Inflammatory macrophage treated with lipopolysaccharide for 1 hour (primary cell): ENCODE measurements around the gene IL1RAPL1.

Experiments used
- DNase-seq, 2 donors: peaks; one replicate each; pipeline ENCODE4 v3.0.0-alpha.2; 2020 to 2022

The IL1RAPL1 gene

DNA sequence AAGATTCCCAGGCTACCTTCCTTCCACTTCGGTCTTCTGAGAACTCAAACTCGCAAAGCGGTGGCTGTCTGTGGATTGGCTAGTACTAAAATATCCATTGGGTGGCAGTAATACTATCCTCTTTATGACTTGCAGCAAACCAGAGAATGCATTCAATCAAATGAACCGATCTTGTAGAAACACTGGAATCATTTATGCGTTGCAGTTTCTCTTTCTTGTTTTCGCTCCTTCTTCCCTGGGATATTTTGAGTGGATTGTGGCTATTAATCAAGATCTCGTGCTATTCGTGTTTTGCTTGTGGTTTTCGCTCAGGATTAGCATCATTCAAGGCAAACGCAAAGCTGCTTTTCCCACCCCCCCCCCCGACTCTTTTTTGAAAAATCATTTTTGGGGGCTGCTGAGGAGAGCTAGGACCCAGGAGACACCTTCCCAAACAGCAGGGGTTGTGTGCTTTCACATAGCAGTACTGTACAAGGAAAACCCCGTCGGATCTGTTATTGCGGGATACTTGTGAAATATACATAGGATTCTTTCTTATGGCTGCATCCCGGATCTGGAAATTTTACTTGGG lies at the start of gene IL1RAPL1:
TSS of gene IL1RAPL1 (plus strand) at position 466 of the 571 bp plus-strand sequence.
- no peak for DNase-seq

DNA sequence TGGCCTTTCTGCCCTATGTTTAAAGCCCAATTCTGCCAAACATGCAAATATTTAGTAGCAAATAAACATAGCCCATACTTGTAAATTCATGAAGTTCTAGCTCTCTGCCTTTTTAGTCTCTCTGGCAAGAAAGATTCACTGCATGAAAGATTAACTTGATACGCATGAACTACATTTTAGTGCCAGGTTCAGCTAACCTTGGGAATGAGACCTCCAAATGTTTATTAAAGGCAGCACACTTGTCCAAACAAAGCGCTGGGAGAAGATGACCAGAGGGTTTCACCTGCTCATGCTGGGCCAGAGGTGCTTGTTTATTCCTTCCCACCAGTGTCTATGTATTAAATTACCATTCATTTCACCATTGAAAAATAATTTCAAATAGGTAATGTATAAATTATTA lies 44.5 kb upstream of the IL1RAPL1 start:
- no peak for DNase-seq

DNA sequence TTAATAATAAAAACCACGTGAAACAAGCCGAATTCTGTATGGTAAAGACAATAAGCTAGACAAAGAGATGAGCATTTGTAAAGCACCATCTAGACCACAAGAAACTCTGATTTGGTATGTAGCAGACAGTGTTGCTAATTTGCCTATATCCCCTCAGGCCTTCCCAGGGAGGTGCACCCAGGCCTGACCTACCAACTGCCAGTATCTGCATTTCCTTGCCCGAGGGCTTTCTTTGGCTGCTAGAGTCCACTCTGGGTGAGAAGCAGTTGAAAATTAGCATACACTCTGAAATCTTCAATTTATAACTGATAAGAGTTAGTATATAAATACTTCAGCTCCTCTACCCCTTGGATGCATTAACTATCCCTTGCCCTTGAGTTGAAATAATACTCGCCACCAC lies 37.4 kb upstream of the IL1RAPL1 start:
- no peak for DNase-seq

DNA sequence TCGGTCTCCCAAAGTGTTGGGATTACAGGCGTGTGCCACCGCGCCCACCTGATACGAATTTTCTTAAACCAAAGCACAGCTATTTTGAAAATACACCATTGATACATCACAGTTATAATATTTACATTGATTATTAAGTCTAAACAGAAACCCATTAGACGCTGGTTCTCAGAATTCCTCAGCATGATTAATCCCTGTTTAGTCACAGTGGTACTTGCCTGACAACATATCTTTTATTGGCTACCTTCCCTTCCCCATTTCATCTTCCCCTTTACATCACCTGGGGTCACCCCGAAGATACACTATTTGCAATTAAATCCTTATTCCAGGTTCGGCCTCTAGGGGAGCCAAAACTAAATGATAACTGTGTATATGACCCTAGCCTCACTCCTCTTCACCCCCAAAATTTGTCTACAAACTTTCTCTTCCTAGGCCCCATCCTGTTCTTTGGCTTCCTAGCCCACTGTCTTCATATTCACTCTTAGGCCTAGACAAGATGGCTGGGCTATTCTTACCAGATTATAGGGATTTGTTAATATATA lies 36.8 kb upstream of the IL1RAPL1 start:
- no peak for DNase-seq

DNA sequence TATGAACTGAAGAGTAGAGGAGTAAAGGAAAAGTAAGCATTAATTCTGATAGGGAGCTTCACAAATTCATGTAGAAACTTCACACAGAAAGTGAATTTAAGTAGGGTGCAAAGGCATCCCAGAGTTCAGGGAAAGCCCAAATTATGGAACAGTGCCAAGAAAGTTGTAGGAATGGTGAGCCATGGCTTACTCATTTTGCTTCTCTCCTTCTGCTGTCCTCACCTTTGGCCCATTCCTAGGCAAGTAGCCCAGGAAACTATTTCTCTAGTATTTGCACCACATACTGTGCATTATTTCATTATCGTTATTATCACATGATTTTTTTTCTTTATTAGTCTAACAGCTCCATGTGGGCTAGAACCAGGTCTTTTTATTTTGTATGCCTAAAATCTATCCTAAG lies 34.9 kb upstream of the IL1RAPL1 start:
- no peak for DNase-seq

DNA sequence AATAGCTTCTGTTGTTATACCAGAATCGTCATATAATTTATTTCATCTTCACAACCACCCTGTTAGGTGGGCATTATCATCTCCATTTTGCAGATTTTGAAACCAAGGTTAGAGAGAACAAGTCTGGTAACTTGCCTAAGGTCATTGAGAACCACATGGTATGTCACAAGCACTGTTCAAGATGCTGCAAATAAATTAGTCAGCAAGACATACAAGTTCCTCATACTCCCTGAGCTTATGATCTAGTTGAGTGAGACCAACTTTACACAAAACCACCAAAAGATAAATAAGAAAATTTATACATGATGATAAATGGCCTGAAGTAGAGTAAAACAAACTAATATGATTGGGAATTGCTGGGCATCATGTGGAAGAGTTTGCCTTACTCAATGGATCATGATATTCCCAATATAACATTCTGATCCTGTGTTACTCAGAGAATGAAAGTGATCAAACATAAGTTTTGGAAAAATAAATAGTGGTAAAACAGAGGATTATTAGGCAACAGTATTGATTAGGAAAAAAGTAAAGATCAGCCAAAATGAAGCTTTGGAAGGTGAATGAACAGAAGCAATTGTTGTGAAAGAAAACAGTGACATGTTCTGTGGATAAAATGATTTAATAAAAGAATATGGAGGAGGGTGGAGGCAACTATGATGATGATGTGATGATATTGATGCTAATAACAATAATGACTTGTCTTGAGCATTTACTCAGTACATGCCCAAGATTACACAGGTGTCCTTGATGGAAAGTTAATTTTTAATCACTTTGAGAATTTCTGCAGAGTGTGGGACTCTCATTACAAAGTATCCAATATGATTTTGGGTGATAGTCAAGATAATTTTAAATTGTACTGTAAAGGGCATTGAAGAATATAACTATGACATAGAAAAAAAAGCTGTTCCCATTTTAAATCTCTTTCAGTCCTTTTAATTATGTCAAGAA lies 34.1 kb upstream of the IL1RAPL1 start:
- no peak for DNase-seq

DNA sequence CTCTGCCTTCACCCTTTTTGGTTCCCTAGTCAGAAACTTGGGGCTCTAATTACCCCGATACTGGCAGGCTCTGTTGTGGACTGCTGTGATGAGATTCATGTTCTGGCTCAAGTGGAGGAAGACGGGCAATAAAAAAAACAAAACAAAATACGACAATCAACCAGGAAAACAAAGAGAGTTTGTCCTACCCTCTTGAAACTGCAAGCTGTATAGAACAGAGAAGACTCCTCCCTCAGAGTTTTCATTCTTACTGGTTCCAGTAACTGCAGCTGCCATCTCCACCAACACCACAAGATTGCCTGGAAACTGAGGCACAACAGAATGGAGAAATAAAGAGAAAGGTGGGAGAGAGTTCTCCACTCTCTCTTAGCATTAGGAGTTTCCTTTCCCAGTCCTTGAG lies 11.1 kb upstream of the IL1RAPL1 start:
- DNase-seq: no peak

DNA sequence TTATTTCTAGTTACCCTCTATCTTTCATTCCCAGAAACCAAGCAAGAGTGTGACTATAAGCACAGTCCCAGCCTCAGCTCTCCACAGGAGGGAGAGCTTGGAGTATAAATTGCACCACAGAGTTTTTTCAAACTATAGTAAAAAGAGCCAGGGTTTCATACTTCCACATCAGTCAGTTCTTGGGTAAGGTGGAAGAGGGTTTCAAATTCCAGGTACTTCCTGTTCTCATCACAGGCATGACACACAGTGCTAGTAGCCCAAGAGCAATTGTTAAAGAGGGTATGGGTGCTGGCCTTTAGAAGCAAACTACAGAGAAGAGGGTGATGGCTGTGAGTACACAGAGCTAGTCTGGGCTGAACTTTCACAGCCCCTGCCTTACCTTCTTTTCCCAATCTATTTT lies 5.7 kb upstream of the IL1RAPL1 start:
- DNase-seq: no peak

DNA sequence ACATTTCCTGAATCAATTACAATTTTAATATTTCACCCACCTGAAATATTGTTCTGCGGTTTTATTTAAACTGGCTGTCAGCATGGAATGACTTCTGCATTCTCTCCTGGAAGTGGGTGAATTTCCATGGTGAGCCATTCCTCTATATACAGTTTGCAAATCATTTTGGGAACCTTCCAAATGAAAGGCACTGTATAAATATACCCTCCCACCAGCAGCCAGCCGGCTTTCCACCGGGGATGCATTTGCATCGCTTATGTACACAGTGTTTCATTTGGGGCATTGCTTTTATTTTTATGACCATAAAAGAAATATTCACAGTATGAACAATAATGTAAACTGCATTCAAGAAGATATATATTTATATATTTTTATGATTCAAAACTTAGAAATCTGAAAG lies 4.7 kb upstream of the IL1RAPL1 start:
- no peak for DNase-seq

DNA sequence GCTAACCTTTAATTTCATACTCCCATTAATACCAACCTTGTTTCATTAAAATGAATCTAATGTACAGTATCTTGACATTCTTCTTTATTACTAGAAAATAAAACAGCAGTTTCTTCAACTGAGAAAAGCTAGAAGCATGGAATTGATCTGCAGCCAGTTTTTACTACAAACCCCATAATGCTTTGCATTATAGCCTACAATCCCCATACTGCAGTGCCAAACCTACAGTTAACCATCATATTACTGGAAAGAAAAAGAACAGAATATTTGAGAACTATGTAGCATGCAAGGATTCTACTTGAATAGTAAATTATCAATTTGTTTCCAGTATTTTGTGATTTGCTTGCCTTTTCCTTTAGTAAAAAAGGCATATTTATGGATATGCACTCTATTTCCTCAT lies 3.2 kb upstream of the IL1RAPL1 start:
- no peak for DNase-seq

DNA sequence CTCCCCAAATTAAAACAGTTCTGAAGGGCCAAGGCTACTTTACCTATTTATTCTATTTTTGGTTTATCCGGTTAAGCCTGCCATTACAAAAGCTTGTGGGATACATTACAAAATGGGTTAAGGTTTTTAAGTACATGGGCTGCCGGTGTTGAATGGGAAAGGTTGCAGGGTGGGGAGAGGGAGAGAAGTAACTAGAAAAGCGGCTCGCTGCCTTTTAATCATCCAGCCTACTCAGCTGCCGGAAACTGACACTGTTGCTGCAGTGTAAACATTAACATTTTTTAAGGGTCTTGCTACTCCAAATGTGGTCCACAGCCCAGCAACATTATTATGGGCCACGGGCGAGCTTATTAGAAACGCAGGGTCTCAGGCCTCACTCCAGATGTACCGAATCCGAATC lies 1.5 kb upstream of the IL1RAPL1 start:
- no peak for DNase-seq

DNA sequence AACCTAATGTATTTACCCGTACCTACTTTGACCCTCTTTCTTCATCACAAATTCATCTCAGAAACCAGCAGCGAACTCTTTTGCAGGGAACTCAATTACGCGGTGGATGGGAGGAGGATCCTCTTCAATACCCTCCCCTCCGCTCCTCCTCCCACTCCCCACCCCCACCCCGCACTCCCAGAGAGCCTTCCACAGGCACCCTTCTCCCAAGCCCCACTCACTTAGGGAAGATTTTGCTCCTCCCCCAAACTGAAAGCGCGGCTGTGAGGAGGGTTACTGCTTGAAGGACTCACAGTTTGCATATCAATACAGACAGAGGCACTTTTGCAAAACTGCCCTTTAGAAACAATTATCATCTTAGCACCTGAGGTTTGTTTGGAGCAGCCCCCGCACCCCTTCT lies 960 bp upstream of the IL1RAPL1 start:
- DNase-seq: no peak

DNA sequence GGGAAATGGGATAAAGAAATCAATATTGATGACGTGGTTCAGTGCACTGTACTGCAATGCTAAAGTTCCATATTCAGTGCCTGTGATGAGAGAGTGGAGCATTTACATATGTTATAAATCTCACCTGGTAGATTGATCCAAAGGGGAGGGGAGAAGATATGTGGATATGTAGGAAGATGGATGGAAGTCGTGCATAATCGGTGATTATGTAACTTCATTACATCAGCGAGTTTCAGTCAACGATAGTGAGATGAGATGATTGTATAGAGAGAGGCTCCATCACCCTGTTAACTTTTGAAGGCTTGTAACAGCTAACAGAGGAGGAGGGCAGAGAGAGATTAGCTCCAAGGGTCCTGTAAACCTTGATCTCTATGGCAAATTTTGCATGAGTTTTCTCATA lies 1.8 kb downstream of the IL1RAPL1 start:
- no peak for DNase-seq

DNA sequence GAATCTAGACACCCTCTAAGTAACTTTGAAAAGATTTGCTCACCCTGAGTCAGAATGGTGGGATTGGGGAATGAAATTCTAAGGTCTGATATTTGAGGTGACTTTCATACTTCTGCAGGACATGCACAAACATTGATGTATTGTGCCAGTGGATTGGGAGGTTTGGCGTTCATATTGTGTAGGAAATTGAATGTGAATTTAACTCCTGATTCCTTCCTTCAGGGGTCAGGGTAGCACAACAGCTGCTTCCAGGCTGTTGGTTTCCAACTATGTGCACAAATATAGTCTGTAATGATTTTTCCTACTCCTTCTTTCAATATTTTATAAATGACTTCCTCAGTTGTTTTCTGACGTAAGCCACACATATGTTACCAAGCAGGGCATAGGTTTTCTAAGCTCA lies 3.1 kb downstream of the IL1RAPL1 start:
- DNase-seq: no peak

DNA sequence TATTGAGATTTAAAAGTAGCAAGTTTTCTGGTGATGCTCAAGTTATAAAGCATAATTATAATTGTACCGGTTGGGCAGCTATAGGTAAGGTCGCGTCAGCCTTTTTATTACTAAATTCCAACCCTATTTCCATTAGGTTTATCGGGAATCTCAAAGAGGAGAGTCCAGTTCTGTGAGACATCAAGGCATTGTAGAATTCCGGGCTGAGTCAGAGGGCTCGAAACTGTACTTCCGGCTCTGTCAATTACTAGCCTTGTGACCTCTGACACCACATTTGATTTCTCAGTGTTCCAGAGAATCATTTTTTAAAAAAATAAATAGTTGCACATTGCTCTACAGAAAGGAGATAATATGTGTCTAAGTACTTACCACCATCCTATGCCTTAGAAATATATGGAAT lies 4.3 kb downstream of the IL1RAPL1 start:
- no peak for DNase-seq

DNA sequence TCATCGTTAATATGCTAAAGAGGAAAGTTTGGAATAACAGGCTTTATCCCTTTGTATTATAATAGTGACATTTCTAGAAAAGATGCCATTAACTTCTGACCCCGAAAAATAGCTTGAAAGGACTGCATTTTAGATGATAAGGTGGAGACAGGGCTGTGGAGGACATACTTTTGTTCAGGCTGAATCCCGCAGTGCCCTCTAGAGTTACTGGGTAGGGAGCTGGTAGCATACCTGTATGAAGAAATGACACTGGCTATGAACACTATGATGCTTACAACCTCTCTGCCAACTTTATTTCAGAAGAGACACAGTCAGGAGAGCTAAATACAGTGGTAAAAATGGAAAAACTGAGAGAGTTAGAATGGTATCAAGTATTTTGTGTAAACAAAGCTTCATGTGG lies 8.1 kb downstream of the IL1RAPL1 start:
- no peak for DNase-seq

DNA sequence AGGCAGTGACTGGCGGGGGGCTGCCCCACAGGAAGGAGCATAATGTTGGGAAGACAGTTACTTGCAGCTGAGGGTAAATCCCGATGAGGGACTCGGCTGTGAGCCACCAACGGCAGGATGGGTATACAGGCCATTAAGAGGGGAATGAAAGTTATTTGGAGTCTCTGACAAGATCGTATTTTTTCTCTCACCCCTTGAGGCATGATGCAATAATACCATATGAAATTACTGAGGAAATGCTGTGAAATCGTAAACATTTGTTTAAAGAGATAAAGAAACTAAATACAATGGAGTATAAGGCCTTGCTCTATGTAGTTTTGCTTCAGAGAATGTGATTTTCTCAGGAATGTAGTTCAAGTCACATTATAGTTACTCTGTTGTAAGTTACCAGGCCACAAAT lies 12.7 kb downstream of the IL1RAPL1 start:
- no peak for DNase-seq

DNA sequence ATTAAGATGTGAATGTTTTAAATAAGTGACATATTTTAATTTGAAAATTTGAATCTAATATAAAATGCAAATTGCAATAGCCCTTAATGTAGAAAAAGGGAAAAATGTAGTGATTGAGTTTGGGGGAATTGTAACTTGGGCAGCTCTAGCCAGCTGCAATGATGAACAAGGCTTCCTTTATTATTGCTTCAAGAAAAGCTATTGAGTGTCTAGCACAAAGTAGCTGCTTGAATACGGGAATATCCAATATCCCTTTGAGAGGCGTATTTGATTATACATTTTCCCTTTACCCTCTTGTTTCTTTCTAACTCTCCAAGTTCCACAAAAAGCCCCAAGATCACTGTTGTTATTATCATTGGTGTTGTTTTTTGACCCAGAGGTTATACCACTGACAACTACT lies 21.8 kb downstream of the IL1RAPL1 start:
- no peak for DNase-seq

DNA sequence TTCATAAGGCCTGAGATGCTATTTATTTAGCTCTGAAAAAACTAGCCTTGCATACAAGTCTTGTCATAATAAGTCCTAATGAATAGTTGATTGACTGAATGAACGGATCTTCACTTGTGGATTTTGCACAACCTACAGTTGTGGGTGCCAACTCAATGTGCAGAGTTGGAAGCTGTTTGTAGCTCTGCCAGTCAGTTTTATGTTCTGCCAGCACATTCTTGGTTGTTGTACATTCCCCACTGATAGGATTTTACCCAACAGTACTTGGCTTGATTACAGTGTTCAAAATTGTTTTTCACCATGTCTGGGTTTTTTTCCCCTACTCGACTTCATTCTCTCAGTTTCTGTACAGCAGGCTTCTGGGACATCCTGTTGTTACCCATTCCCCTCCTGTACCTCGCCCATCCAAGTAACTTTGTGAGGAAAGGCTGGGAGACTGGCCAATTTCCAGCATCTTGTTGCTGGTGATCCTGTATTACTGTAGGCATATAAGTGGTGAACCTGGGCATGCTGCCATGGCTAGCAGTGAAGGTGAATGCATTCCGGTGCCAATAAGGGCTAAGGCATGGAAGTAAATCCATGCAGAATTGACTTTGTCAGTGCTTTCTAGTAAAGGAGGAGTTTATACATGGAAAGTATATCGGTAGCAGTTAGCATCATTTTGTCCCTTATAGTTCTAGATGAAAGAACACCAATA lies 22.8 kb downstream of the IL1RAPL1 start:
- DNase-seq: no peak

DNA sequence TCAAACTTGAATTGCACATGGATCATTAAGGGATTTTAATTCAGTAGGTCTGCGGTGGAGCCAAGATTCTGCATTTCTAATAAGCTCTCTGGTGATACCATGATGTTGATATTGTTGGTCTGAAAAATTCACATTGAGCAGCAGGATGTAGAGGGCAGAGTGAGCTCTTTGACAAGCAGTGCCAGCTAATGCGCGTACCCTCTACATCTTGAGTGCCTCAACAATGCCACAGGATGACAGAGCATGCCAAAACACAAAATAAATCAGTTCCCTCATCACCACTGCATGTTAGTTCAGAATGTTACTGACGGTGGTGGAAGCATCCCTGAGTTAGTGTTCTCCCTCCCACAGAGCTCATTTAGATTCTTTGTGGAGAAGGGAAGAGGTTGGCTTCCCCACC lies 23.5 kb downstream of the IL1RAPL1 start:
- no peak for DNase-seq

DNA sequence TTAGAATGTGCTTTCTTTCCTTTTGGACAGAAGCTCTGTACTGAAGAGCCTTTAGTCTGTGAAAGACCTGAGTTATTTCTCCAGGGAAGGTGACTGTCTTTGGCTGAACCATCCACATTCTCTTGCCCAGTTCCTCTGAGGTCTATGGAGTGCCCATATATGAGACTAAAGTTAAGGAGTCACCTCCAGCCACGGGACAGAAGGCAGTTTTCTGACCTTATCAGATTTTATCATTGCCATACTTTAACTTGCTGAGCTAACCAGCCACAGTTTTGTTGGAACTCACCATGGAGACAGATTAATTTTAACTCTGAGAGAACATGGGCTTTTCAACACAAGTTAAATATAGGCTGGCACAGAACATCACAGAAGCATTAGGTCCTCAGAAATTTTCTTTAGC lies 26.3 kb downstream of the IL1RAPL1 start:
- DNase-seq: no peak

DNA sequence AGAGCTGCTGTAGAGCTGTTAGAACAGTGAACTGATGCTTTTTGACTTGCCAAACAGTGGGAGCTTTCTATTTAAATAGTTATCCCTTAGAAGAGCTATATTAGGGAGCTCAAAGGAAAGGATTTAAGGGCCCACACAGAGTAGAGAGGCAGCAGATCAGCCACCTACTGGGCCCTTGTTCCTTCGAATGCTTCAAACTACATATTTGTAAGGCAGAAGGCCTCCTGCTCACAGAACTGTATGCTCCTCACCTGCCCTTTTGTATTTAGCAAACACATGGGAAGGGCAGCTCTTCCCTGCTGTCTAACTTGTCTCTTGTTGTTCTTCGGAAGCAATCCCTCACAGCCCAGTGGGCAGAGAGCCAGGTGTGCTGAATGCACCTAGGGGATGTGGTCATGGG lies 38.0 kb downstream of the IL1RAPL1 start:
- DNase-seq: no peak

DNA sequence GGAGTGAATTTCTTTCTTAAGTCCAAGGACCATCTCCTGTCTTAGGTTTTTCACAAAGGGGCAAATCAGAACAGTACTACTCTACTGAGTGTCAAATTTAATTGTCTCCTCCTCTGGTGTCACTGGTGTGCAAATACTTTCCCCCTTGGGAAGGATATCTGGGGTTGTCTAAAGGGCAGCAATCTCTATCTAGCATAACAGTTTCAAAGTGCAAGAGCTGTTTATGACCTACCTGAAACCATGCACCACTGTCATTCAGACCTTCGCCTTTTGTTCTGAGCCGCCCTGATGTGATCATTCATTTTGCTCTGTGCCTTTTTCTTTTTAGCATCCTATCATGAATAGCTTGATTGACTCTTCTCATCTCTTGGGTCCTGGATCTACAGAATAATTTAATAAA lies 39.3 kb downstream of the IL1RAPL1 start:
- no peak for DNase-seq

DNA sequence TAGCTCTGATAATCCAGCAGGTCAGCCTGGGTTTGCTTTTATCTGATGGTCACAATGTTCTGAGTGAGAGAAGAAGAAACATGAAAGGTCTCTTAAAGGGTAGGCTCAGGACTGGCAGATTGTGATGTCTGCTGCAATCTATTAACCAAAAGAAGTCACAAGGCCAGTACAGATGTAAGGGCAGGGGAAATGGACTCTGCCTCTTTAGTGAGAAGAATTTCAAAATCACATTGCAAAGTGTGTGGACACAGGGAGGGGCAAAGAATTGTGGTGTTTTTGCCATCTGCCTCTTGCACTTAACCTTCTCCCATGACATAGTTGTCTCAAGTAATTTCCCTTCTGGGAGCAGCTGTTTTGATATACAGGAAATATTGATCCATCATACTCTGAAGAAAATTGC lies 40.9 kb downstream of the IL1RAPL1 start:
- no peak for DNase-seq
